ENCODE measurements around the gene SLC23A3.

SLC23A3 gene

DNA sequence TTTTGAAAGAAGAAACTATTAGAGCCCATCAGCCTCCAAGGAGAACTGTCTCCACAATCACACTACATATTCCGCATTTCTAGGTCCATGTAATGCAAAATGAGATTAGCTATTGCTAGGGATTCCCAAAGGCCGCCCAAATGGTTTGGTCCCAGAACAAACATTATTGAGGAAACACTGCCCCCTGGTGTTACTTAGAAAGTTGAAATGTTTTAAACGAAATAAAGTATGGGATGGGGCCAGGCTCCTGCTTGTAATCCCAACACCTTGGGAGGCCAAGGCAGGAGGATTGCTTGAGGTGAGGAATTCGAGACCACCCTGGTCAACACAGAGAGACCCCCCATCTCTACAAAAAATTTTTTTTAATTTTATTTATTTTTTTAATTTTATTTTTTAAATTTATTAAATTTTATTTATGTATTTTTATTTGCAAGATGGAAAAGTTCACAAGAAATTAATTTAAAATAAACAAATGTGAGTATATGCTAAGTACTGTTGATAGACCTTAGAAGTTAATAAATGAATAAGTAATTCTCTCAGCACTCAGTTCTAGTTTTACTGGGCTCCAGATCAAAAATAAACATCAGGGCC, 14.7 kb downstream of the SLC23A3 start:
- CTCF ChIA-PET: interaction anchor here (0.6 to 18.2 kb wide), 39 partner anchors 11 to 303 kb away, joined by 3 to 409 read pairs (median 4); partner anchors contain the start of genes CFAP65, CRYBA2 and IHH
- no peak for DNase-seq (ENCODE audit: low read depth, low spot score)
- H3K4me3 ChIP-seq (ENCODE audit: low read depth, low read length): no peak overlapping the region
- TF ChIP-seq, protein P1, sequence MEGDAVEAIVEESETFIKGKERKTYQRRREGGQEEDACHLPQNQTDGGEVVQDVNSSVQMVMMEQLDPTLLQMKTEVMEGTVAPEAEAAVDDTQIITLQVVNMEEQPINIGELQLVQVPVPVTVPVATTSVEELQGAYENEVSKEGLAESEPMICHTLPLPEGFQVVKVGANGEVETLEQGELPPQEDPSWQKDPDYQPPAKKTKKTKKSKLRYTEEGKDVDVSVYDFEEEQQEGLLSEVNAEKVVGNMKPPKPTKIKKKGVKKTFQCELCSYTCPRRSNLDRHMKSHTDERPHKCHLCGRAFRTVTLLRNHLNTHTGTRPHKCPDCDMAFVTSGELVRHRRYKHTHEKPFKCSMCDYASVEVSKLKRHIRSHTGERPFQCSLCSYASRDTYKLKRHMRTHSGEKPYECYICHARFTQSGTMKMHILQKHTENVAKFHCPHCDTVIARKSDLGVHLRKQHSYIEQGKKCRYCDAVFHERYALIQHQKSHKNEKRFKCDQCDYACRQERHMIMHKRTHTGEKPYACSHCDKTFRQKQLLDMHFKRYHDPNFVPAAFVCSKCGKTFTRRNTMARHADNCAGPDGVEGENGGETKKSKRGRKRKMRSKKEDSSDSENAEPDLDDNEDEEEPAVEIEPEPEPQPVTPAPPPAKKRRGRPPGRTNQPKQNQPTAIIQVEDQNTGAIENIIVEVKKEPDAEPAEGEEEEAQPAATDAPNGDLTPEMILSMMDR (IDR thresholded peaks at IDR 0.05; ENCODE audit: insufficient read depth, low read length, missing control alignments): peak; percentile 34
- POLR2A ChIA-PET: no interaction called here

DNA sequence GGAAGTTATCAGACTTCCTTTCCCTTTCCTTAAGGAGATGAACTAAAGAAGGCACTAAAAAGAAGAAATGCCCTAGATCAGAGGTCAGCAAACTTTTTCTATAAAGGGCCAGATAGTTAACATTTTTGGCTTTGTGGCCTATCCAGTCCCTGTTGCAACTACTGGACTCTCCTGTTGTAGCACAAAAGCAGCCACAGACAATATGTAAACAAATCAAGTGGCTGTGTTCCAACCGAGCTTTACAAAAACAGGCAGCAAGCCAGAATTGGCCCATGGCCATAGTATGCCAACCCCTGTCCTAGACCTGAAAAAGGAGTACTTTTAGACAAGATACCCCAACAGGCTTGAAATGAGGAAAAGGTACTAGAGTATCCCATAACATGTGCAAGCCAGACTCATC, 20.2 kb downstream of the SLC23A3 start:
- no peak for DNase-seq (ENCODE audit: low read depth, low spot score)
- ChIA-PET CTCF (interaction anchor here (0.6 to 18.2 kb wide), 12 partner anchors 10 to 665 kb away, joined by 3 to 409 read pairs (median 17); partner anchors contain the start of genes IHH and NHEJ1), POLR2A (no interaction called here)
- TF ChIP-seq, protein P1 (IDR thresholded peaks at IDR 0.05; ENCODE audit: insufficient read depth, low read length, missing control alignments): no peak
- H3K4me3 ChIP-seq (ENCODE audit: low read depth, low read length): no peak overlapping the region

DNA sequence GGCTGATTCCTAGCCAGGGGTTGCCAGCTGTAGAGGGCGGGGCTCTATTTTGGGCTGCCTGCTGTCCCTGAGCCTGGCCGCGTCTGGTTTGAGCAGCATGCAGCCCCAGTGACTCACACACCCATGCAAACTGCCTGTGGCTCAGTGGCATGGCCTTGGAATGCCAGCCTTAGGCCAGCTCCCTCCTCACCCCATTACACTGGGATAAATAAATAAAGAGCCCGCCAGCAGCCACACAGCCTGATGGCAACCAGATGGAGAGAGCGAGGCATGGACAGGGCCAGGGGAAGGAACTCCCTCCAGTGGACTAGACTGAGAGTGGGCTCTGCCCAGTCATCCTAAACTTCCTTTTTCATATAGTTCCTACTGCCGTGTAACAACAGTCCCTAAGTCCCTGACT, 27.5 kb downstream of the SLC23A3 start:
- POLR2A ChIA-PET: no interaction called here
- TF ChIP-seq, protein P1 (IDR thresholded peaks at IDR 0.05; ENCODE audit: insufficient read depth, low read length, missing control alignments): peak; percentile 51
- DNase-seq (ENCODE audit: low read depth, low spot score): peak; percentile 46
- H3K4me3 ChIP-seq (ENCODE audit: low read depth, low read length): no peak overlapping the region
- CTCF ChIA-PET: interaction anchor here (0.6 to 18.2 kb wide), 17 partner anchors 11 to 162 kb away, joined by 3 to 409 read pairs (median 4); partner anchors contain the start of genes IHH and NHEJ1

DNA sequence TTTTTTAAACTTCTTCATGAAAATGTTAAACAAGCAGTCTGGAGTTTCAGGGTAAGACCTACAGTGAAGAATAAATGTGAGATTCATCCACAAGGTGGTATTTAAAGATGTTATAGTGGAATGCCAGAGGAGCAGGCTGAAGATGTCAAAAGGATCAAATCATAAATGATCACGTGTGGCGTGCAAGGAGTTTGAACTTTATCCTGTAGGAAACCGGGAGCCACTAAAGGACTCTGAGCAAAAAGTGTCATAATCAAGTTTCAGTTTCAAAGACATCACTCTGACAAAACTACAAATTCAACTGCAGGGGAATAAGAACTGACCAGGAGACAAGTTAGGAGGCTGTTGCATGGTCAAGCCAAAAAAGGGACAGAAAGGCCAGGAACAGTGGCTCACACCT, 29.1 kb downstream of the SLC23A3 start:
- ChIA-PET POLR2A (no interaction called here), CTCF (interaction anchor here (1.5 to 5.6 kb wide), 4 partner anchors 12 to 37 kb away, joined by 4 to 33 read pairs (median 12); partner anchors contain the start of gene NHEJ1)
- TF ChIP-seq, protein P1 (IDR thresholded peaks at IDR 0.05; ENCODE audit: insufficient read depth, low read length, missing control alignments): no peak
- H3K4me3 ChIP-seq (ENCODE audit: low read depth, low read length): no peak overlapping the region
- DNase-seq (ENCODE audit: low read depth, low spot score): no peak

DNA sequence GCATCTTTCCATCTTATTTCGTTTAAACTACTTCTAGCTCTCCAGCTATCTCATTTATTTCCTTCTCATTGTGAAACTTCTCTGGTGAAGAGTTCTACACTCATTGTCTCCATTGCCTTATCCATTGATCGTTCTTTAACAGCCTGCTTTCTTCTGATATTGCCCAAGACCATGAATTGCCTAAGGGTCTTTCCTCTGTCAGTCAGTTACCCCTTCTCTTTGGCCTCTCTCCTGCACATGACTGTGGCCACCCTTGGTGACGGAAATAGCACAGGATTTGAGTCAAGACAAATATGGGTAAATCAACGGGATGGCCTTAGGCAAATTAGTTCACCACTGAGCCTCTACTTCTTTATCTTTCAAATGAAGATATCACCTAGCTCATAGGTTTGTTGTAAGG, 35.9 kb downstream of the SLC23A3 start:
- TF ChIP-seq, protein P1 (IDR thresholded peaks at IDR 0.05; ENCODE audit: insufficient read depth, low read length, missing control alignments): no peak
- DNase-seq (ENCODE audit: low read depth, low spot score): no peak
- CTCF ChIA-PET: interaction anchor here (0.7 to 8.9 kb wide), 9 partner anchors 10 to 161 kb away, joined by 3 to 104 read pairs (median 5); no protein-coding TSS in a partner anchor
- POLR2A ChIA-PET: no interaction called here
- no peak overlapping the region for H3K4me3 ChIP-seq (ENCODE audit: low read depth, low read length)

DNA sequence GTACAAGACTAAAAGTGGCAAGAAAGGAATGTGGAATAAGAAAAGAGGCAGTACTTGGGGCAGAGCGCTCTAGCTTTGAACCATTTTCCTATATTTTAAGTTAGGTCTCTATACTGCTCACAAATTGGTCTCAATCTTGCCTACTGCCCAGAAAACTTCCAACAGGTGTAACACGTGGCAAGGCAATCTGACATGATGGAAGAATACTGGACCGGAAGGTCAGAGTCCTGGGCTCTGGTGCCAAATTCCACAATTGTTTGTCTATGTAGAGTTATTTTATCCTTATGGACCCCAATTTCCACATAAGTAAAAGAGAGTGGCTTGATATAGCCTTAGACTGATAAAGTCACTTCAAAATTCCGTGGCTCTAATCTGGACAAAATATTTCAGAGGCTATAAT, 38.1 kb downstream of the SLC23A3 start:
- TF ChIP-seq, protein P1 (IDR thresholded peaks at IDR 0.05; ENCODE audit: insufficient read depth, low read length, missing control alignments): no peak
- POLR2A ChIA-PET: interaction anchor here (0.6 kb wide), 1 partner anchor 86 kb away, joined by 4 read pairs; no protein-coding TSS in a partner anchor
- CTCF ChIA-PET: interaction anchor here (0.7 to 26.2 kb wide), 11 partner anchors 9 to 1470 kb away, joined by 3 to 709 read pairs (median 4); partner anchors contain the start of gene IHH
- no peak overlapping the region for H3K4me3 ChIP-seq (ENCODE audit: low read depth, low read length)
- DNase-seq (ENCODE audit: low read depth, low spot score): no peak

Measured in AG04449 (cell line).